Jurkat, Clone E6-1 (cell line): ENCODE measurements around the gene USP40. TPM values are rescaled to one million over a fixed set of nuclear protein-coding genes. Genes with fewer than 3 reads are reported as not detected.
"Not testable (repeated sequence)": the region's sequence is repeated elsewhere in the genome, so short reads cannot be mapped to it uniquely, and the experiment has no call there.

ENCODE experiments used
- DNase-seq: peaks from one replicate; pipeline ENCODE4 v3.0.0-alpha.2; 2011; ENCODE audit warnings: low read depth, low spot score
- H3K4me3 ChIP-seq: 2 replicates; pipeline ENCODE4 v1.5.1; 2011; ENCODE audit warnings: mild to moderate bottlenecking, low read length, control low read depth, moderate library complexity
- polyA plus RNA-seq: library from polyadenylated mRNA; unstranded; fragments of >200 nt; gene quantifications from one replicate; pipeline ENCODE4 v1.2.1, GENCODE V29; 2012; ENCODE audit warnings: missing spikeins; ENCODE audit not compliant: insufficient read length, insufficient read depth

The USP40 gene, protein sequence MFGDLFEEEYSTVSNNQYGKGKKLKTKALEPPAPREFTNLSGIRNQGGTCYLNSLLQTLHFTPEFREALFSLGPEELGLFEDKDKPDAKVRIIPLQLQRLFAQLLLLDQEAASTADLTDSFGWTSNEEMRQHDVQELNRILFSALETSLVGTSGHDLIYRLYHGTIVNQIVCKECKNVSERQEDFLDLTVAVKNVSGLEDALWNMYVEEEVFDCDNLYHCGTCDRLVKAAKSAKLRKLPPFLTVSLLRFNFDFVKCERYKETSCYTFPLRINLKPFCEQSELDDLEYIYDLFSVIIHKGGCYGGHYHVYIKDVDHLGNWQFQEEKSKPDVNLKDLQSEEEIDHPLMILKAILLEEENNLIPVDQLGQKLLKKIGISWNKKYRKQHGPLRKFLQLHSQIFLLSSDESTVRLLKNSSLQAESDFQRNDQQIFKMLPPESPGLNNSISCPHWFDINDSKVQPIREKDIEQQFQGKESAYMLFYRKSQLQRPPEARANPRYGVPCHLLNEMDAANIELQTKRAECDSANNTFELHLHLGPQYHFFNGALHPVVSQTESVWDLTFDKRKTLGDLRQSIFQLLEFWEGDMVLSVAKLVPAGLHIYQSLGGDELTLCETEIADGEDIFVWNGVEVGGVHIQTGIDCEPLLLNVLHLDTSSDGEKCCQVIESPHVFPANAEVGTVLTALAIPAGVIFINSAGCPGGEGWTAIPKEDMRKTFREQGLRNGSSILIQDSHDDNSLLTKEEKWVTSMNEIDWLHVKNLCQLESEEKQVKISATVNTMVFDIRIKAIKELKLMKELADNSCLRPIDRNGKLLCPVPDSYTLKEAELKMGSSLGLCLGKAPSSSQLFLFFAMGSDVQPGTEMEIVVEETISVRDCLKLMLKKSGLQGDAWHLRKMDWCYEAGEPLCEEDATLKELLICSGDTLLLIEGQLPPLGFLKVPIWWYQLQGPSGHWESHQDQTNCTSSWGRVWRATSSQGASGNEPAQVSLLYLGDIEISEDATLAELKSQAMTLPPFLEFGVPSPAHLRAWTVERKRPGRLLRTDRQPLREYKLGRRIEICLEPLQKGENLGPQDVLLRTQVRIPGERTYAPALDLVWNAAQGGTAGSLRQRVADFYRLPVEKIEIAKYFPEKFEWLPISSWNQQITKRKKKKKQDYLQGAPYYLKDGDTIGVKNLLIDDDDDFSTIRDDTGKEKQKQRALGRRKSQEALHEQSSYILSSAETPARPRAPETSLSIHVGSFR
- polyA plus RNA-seq, result 4.2 TPM

DNA sequence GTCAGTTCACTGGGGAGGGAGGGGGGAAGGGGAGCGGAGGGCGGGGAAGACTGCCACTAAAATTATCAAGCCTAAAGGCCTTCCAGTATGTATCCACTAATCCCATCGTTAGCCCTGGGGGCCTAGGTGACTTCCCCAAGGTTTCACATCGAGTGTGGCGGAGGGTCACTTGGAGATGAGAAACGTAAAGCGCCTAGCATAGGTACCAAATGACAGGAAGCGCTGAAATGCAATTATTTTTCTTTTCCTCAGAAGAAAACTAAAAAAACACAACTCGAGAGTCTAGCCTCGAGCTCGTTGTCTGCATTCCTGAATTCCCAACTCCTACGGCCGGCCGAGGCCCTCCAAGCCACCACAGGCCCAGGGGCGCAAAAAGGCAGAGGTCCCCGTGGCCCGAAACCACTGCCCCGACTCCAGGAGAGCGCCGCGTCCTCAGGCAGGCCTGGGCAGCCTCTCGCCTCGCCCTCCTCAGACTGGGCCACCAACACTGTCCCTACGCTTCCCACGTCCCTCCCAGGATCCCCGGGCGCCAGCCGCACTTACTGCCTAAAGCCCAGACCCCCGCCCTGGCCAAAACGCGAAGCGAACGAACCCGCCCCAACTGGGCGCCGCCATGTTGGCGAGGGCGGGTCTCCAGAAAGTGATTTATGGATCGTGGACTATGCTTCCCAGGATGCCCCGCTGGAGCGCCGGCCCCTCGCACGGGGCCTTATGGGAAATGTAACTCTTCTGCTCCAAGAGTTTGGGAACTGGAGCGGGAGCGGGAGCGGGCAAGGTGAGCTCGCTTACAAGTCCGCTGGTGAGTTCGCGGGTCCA is at the start of gene USP40:
USP40 (minus strand) TSS at position 642 of the 816 bp plus-strand sequence. CDS start 1,228 bp downstream, outside the sequence.
- peak; percentile 26 for DNase-seq
- peak within 1 kb of the TSS; percentile 72 for H3K4me3 ChIP-seq

DNA sequence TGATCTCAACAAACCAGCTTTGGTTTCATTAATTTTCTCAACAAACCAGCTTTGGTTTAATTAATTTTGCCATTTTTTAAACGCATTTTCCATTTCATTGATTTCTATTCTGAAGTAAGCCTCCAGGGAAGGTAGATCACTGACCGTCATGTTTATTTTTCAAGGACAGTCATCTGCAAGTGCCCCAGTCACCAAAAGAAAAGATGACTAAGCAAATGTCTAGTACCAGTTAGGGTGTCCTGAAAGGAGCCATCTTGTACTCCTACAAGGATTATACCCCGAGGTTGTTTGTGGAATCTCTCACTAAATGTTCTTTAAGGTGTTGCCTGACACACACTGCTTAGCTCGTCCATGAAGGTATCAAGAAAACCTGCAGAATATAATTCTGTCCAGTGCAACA is 44.7 kb upstream of the USP40 start:
- no peak for DNase-seq
- H3K4me3 ChIP-seq, result no peak overlapping the region

DNA sequence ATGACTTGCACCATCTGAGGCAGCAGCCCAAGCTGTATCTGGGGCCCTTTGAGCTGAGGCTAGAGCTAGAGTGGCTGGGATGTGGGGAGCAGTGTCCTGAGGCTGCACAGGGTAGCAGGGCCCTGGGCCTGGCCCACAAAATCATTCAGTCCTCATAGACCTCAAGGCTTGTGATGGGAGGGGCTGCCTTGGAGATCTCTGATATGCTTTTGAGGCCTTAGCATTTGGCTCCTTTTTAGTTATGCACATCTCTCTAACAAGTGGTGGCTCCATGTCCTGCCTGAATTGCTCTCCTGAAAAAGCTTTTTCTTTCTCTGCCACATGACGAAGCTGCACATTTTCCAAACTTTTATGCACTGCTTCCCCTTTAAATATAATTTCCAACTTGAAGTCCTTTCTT is 39.1 kb upstream of the USP40 start:
- DNase-seq, result no peak
- no peak overlapping the region for H3K4me3 ChIP-seq

DNA sequence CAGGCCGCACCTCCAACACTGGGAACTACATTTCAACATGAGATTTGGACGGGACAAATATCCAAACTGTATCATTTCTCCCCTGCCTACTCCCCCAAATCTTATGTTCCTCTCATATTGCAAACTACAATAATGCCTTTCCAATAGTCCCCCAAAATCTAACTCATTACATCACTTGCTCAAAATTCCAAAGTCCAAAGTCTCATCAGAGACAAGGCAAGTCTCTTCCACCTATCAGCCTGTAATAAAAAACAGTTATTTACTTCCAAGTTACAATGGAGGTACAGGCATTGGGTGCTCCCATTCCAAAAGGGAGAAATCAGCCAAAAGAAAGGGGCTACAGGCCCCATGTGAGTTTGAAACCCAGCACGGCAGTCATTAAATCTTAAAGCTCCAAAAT is 38.2 kb upstream of the USP40 start:
- H3K4me3 ChIP-seq, result no peak overlapping the region
- no peak for DNase-seq

DNA sequence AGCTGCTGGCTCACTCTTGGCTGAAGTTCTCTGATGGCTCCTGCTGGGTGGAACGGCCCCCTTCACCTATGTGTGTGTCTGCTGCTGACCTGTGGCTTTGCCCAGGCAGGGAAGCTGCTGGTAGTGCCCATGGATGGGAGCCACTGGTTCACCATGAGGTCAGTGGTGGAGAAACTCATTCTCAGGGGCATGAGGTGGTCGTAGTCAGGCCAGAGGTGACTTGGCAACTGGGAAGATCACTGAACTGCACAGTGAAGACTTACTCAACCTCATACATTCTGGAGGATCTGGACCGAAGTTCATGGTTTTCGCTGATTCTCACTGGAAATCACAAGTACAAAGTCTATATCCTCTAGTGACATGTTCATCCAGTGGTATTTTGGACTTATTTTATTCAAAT is 36.9 kb upstream of the USP40 start:
- no peak for DNase-seq
- H3K4me3 ChIP-seq, result no peak overlapping the region

DNA sequence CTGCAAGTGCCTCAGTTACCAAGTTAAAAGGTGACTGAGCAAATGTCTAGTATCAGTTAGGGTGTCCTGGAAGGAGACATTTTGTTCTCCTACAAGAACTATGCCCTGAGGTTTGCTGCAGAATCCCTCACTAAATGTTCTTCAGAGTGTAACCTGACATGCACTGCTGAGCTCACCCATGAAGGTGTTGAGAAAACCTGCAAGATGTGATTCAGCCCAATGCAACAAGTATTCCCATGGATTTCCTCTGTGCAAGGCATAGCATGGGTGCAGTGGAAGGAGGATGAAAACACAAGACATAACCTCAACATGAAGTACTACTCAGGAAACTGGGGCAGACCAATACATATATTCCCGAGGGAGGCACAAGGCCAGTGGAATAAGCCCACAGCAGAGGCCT is 35.5 kb upstream of the USP40 start:
- H3K4me3 ChIP-seq, result no peak overlapping the region
- DNase-seq, result no peak

DNA sequence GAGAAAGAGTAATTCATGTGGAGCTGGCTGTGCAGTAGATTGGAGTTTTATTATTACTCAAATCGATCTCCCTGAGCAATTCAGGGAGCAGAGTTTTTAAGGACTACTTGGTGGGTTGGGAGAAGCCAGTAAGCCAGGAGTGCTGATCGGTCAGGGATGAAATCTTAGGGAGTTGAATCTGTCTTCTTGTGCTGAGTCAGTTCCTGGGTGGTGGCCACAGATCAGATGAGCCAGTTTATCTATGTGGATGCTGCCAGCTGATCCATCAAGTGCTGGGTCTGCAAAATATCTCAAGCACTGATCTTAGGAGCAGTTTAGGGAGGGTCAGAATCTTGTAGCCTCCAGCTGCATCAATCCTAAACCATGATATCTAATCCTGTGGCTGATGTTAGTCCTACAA is 33.8 kb upstream of the USP40 start:
- no peak overlapping the region for H3K4me3 ChIP-seq
- no peak for DNase-seq

DNA sequence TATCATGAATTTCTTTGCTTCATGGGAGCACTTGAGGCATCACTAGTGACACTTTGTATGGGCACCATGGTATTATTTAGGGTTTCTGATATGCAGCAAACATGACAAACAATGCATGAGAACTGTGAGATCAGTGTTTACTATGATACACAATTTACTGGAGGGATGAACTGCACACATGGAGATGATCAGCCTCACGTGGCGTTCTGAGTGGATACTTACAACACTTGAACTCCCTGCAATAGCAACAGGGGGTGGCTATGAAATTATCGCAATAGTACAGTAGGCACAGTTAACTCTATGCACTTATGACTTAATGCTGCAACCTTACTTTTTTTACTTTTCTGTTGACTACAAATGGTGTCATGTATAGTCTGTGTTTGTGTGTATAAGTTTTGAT is 32.4 kb upstream of the USP40 start:
- no peak for DNase-seq
- H3K4me3 ChIP-seq, result no peak overlapping the region

DNA sequence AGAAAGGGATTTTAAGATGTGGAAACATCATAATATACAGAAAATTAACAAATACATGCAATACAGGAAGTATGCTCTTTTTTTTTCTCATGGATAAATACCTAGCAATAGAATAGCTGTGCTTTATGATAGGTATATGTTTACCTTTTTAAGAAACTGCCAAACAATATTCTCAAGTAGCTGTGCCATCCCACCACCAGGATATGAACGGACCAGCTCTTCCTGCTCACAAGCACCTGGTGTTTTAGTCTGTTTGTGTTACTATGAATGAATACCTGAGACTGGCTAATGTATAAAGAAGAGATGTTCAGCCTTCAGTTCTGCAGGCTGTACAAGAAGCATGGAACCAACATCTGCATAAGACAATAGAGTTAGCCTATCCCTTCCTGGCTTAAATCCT is 30.9 kb upstream of the USP40 start:
- H3K4me3 ChIP-seq, result no peak overlapping the region
- DNase-seq, result no peak

DNA sequence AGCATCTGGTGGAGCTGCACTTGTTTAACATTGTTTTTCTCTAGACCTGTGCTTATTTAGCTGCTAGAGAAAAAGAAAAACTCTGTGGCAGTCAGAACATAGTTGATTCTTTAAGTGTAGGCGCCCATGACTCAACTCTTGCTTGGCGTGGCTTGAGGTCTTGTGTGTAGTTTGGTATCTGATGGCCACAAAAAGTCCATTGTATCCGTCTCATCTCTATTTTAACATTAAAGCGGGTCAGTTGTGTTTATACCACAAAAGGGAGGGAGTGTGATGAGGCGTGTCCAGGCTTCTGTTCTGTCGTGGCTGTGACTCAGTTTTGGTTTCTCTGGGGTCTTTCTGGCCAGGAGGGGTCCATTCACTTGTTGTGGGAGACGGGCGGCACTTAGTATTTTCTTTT is 26.6 kb upstream of the USP40 start:
- no peak overlapping the region for H3K4me3 ChIP-seq
- no peak for DNase-seq

DNA sequence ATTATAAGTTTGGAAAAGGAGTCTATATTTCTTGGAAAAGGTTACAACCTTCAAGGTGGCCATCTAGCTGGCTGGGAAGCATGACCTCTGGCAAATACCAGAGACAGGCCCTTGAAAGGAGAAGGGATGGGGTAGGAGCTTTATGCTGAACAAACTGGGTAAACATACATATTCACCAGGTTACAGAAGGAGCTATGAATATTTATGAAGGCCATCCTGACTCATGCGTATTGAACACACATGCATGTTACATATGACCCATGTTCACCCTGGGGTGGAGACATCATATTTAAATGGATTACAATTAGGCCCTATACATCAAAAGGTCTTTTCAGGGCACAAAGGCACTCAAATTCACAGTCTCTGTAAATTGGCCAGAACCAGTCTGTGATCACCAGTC is 26.1 kb upstream of the USP40 start:
- H3K4me3 ChIP-seq, DNase-seq: not testable (repeated sequence)

DNA sequence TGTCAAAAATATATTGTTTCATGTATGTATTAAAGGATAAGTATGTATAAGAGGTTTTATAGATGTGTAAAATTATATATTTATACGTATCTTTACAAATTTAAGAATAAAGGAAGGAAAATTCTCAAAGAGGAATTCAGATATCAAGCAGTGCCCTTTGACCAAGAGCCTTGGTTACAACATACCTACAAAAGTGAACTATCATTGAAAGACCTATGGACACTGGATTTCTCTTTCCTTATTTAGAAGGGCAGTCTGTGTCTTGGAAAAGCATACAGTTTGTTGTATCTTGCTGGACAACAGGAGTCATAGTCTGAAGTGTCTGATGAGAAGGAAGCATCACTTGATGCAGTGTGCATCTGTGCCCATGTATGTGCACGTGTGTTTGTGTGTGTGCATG is 21.8 kb upstream of the USP40 start:
- no peak overlapping the region for H3K4me3 ChIP-seq
- no peak for DNase-seq

DNA sequence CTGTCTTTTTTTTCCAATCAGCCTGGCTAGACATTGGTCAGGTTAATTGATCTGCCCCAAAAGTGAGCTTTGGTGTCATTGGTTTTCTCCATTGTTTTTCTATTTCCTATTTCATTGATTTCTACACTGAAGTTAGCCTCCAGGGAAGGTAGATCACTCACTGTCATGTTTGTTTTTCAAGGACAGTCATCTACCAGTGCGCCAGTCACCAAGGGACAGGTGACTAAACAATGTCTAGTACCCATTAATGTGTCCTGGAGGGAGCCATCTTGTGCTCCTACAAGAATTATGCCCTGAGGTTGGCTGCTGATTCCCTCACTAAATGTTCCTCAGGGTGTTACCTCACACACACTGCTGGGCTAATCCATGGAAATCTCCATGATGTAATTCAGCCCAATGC is 17.6 kb upstream of the USP40 start:
- DNase-seq, result no peak
- H3K4me3 ChIP-seq, result no peak overlapping the region

DNA sequence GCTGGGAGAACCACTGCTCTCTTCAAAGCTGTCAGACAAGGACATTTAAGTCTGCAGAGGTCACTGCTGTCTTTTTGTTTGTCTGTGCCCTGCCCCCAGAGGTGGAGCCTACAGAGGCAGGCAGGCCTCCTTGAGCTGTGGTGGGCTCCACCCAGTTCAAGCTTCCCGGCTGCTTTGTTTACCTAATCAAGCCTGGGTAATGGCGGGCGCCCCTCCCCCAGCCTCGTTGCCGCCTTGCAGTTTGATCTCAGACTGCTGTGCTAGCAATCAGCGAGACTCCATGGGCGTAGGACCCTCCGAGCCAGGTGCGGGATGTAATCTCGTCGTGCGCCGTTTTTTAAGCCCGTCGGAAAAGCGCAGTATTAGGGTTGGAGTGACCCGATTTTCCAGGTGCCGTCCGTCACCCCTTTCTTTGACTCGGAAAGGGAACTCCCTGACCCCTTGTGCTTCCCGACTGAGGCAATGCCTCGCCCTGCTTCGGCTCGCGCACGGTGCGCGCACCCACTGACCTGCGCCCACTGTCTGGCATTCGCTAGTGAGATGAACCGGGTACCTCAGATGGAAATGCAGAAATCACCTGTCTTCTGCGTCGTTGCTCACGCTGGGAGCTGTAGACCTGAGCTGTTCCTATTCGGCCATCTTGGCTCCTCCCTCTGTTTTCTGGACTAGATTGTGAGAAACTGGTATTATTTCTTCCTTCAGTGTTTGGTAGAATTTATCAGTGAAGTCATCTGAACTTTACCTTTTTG is 16.8 kb upstream of the USP40 start:
- H3K4me3 ChIP-seq, DNase-seq: not testable (repeated sequence)

DNA sequence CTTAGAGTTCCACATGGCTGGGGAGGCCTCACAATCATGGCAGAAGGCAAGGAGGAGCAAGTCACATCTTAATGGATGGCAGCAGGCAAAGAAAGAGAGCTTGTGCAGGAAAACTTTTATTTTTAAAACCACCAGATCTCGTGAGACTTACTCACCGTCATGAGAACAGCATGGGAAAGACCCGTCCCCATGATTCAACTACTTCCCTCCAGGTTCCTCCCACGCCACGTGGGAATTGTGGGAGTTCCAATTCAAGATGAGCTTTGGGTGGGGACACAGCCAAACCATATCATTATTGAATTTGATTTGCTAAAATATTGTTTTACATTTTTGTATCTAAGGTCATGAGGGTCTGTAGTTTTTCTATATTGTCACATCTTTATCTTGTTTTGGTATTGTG is 10.8 kb upstream of the USP40 start:
- DNase-seq, H3K4me3 ChIP-seq: not testable (repeated sequence)

DNA sequence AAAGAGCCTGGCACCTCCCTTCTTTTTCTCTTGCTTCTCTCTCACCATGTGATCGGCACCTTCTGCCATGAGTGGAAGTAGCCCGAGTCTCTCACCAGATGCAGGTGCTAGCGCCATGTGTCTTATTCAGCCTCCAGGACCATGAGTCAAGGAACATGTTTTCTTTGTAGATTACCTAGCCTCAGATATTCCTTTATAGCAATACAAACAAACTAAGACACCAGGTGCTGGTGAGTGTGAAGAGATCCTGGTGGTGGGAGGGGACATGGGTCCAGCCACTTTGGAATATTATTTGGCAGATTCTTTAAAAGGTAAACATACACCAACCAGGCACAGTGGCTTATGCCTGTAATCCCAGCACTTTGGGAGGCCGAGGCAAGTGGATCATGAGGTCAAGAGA is 5.9 kb upstream of the USP40 start:
- no peak overlapping the region for H3K4me3 ChIP-seq
- no peak for DNase-seq

DNA sequence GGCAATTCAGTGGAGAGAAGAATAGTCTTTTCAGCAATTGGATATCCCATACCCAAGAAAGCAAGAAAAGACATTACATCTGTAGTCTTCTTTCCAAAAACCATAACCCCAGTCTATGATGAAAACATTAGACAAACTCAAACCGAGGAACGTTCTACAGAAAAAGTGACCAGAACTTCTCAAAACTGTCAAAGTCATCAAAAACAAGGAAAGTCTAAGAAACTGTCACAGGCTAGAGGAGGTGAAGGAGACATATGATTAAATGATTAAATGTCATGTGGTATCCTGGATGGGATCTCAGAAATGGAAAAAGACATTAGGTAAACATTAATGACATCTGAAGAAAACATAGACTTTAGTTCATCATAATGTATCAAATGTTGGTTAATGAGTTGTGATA is 4.9 kb upstream of the USP40 start:
- no peak overlapping the region for H3K4me3 ChIP-seq
- no peak for DNase-seq

DNA sequence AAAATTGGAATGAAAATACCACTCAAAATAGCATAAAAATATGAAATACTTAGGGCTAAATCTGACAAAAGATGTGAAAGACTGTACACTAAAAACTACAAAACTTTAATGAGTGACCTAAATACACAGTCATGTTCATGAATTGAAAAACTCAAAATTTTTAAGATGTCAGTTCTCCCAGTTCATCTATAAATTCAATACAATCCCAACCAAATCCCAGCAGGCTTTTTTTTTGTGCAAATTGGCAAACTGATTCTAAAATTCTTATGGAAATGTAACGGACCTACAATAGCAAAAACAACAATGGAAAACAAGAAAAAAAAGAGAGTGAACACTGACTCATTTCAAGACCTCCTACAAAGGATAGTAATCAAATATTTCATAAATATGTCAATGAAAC is 4.4 kb upstream of the USP40 start:
- no peak overlapping the region for H3K4me3 ChIP-seq
- DNase-seq, result no peak
